ENCODE results near the gene NOL4. TPM values are rescaled to one million over a fixed set of nuclear protein-coding genes. Genes with fewer than 3 reads are reported as not detected.
"Not testable (repeated sequence)": the region's sequence is repeated elsewhere in the genome, so short reads cannot be mapped to it uniquely, and the experiment has no call there.

The NOL4 gene, protein sequence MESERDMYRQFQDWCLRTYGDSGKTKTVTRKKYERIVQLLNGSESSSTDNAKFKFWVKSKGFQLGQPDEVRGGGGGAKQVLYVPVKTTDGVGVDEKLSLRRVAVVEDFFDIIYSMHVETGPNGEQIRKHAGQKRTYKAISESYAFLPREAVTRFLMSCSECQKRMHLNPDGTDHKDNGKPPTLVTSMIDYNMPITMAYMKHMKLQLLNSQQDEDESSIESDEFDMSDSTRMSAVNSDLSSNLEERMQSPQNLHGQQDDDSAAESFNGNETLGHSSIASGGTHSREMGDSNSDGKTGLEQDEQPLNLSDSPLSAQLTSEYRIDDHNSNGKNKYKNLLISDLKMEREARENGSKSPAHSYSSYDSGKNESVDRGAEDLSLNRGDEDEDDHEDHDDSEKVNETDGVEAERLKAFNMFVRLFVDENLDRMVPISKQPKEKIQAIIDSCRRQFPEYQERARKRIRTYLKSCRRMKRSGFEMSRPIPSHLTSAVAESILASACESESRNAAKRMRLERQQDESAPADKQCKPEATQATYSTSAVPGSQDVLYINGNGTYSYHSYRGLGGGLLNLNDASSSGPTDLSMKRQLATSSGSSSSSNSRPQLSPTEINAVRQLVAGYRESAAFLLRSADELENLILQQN
- 0.25 and 0.52 TPM in 2 replicates for total RNA-seq

DNA sequence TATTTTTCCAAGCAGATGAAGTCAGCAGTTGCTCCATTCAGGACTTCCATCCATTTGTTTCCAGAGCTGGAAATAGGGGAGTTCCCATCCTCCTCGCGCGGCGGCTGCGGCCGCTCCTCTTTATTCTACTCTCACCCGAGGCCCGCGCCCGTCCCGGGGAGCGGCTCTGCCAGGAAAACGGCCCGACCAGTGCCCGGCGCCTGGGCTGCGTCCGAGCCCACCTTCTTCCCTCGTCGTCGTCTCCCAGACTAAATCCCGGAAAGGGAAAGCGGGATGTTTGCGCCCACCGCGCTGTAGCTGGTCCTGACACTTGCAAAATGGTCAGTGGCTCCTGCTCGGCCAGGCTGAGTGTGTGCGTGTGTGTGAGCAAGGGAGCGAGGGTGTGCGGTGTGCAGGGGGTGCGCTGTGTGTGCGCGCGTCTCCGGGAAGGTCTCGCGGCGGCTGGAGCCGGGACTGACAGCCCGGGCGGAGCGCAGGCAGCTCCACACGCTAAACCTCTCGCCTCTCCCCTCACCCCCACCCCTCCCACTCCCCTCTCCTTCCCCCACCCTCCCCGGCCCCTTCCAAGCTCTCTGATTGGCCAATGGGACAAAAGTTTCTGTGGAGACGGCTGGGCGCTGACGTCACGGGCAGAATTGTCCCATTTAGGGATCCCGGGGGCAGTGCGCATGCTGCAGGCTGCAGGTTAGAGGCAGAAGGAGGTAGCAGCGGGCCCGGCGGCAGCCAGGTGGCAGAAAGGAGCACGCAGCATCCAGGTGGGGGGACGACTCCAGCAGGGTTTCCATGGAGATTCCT is at the start of gene NOL4:
Gene NOL4, minus strand, starts transcription at position 491 of the 795 bp plus-strand sequence. CDS start 1,660 bp downstream, outside the sequence.
- peak; percentile 18 for DNase-seq (ENCODE audit: low read depth)

DNA sequence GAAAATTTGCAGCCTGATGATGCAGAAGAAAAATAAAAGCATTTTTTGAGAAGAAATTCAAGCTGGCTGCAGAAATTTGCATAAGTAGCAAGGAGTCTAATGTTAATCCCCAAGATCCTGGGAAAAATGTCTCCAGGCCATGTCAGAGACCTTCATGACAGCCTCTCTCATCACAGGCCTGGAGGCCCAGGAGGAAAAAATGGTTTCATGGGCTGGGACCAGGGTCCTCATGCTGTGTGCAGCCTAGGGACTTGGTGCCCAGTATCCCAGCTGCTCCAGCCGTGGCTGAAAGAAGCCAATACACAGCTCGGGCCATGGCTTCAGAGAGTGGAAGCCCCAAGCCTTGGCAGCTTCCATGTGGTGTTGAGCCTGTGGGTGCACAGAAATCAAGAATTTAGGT is 41.3 kb upstream of the NOL4 start:
- not testable (repeated sequence) for DNase-seq (ENCODE audit: low read depth)

DNA sequence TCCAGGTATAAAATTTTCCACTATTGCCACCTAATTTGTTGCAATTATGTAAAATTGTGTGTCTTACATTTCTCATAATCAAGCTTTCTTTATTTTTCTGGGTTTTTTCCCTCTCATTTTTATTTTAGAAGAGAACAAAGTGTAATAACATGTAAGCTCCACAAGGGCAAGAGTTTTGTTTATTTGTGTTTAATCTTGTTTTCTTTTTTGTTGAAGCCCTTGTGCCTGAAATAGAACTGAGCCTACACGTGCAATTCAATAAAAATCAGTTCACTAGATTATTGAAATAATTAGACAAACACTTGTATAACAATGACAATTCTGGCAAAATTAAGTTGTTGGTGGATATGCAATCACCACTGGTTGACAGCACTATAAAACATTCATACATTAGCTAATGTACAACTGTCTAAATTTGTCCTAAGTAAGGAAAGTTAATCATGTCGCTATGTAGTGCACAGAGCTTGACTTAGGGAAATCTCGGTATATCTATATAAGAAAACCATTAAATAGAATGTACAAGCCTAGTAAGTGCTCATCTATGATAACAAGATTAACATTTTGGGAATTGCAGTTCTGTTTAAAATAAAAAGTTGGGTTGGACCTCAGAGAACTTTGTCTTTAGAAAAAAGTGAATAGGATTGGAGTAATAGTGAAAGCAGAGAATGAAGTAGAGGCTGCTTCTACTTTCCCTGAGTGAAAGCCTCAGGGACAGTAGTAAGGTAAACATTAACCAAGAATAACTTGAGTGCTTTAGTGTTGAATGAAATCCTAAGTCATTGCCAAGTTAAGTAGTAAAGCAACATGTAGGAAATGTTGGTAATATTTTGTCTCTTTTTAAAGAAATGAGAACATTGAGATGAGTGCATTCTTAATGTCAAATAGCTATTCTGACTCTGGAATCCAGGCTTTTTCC is 37.4 kb upstream of the NOL4 start:
- DNase-seq (ENCODE audit: low read depth): peak; percentile 84

DNA sequence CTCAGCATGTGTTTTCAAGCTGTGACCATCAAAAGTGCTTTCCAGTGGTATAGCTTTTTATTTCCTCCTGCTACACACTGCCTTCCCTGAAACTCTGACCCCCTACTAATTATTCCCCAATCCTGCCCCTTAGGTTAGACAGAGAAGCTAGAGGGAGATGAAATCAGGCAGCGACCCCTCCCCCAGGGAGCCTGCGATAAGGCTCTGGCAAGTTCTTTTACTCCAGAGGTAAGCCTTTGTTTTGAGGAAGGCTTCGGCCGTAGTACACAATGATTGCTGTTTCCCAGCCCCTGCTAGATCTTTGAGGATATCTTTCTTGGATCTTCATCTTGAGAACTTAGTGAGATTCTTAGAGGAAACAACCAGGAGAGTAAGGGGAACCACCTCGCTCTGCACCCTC is 33.5 kb upstream of the NOL4 start:
- DNase-seq (ENCODE audit: low read depth): no peak

DNA sequence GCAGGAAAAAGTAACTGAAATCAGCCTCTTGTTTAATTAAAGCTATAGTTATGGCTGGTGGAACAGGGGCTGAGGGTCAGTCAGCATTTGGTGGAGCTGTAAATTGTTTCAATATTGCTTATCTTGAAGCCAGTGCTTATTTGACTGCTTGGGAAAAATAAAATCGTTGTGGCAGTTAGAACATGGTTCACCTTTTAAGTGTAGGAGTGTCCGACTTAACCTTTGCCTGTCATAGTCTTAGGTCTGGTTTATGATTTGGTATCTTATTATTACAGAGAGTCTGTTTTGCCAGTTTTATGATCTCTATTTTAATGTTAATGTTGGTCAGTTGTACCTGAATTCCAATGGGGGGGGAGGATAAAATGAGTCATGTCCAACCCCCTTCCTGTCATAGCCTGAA is 27.2 kb upstream of the NOL4 start:
- DNase-seq (ENCODE audit: low read depth): no peak

DNA sequence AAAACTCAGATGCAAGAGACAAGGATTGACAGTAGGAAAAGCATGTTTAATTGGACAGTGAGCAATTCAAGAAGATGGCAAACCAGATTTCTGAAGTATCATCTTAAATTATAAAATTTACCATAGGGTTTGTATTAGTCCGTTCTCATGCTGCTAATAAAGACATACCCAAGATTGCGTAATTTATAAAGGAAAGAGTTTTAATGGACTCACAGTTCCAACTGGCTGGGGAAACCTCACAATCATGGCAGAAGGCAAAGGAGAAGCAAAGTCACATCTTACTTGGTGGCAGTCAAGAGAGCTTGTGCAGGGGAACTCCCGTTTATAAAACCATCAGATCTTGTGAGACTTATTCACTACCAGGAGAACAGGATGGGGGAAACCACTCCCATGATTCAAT is 24.0 kb upstream of the NOL4 start:
- no peak for DNase-seq (ENCODE audit: low read depth)

DNA sequence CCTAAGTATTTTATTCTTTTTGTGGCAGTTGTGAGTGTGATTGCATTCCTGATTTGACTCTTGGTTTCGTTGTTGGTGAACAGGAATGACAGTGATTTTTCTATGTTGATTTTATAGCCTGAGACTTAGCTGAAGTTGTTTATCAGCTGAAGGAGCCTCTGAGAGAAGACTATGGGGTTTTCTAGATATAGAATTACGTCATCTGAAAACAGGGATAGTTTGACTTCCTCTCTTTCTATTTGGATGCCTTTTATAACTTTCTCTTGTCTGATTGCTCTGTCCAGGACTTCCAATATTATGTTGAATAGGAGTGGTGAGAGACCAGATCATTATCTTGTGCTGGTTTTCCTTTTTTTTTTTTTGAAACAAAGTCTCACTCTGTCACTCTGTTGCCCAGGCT is 18.0 kb upstream of the NOL4 start:
- no peak for DNase-seq (ENCODE audit: low read depth)

DNA sequence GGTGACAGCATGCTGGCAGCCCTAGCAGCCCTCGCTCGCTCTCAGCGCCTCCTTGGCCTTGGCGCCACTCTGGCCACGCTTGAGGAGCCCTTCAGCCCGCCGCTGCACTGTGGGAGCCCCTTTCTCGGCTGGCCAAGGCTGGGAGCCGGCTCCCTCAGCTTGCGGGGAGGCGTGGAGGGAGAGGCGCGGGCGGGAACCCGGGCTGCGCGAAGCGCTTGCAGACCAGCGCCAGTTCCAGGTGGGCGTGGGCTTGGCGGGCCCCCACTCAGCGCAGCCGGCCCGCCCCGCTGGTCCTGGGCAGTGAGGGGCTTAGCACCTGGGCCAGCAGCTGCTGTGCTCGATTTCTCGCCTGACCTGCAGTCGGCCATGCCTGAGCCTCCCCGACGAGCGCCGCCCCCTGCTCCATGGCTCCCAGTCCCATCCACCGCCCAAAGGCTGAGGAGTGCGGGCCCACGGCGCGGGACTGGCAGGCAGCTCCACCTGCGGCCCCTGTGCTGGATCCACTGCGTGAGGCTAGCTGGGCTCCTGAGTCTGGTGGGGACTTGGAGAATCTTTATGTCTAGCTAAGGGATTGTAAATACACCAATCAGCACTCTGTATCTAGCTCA is 9.2 kb upstream of the NOL4 start:
- not testable (repeated sequence) for DNase-seq (ENCODE audit: low read depth)

DNA sequence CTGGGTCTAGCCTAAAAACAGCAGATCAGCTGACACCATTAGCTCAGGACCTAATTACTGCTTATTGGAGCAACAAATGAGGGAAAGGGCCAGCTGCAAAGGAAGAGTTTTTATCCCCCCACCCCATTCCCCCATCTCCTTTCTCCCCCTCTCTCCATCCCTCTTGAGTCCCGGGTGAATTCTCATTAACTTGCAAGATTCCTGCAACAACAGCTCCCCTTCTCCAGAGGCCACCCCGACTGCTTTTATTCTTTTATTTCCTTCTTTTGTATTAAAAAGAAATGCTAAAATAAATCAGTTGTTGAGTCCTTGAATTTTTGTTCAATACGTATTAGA is 473 bp upstream of the NOL4 start:
- DNase-seq (ENCODE audit: low read depth): no peak

DNA sequence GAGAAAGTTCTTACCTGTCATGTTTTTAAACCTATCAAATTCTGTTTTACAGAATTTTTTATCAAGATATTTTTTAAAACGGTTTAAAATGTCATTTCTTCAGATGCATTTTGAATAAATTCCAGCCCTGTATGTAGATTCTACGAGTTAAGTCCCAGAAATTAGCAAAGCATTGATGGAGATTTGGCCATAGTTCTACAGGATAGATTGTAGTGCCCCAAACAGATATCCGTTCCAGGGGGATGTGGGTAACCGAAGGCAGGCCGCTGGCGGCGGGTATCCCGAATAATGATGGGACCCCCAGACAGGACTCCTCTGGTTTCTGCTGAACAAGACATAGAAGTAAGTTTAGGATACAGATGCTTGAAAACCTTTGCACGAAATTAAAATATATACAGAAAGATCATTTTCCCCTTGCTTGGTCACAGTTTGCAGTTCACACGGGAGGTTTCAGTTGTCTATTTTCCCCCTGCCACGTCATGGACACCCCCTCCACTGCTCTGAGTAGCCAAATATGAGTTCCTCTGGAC is 755 bp downstream of the NOL4 start:
- no peak for DNase-seq (ENCODE audit: low read depth)

DNA sequence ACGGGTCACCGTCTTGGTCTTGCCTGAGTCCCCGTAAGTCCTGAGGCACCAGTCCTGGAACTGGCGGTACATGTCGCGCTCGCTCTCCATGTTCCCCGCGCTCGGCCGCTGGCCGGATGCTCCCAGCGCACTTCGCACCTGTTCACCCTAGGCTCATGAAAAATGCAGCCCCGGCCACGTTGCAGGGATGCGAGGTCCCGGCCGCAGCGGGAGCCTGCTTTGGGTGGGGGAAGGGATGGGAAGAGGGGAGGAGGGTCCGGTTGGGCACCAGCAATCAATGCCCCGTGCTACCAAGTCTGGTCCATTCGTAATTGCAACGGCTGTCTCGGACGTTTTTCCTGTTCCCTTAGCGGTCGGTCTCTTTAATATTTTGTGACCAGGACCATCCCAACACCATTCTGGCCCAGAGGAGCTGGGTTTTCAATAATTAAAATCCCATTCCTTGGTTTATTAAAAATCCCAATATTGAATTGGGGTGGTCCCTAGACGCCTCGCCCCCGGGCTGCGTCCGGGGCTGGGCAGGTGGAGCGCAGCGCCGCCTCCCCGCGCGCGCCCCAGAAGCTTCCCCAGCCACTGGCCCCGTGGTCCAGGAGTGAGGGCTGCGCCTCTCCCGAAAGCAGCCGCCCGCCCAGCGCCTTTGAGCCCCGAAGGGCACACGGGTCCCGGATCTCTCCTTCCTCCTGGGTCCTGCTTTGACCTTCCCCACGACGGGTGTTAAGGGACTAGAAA is 1.4 kb downstream of the NOL4 start:
- DNase-seq (ENCODE audit: low read depth): no peak

DNA sequence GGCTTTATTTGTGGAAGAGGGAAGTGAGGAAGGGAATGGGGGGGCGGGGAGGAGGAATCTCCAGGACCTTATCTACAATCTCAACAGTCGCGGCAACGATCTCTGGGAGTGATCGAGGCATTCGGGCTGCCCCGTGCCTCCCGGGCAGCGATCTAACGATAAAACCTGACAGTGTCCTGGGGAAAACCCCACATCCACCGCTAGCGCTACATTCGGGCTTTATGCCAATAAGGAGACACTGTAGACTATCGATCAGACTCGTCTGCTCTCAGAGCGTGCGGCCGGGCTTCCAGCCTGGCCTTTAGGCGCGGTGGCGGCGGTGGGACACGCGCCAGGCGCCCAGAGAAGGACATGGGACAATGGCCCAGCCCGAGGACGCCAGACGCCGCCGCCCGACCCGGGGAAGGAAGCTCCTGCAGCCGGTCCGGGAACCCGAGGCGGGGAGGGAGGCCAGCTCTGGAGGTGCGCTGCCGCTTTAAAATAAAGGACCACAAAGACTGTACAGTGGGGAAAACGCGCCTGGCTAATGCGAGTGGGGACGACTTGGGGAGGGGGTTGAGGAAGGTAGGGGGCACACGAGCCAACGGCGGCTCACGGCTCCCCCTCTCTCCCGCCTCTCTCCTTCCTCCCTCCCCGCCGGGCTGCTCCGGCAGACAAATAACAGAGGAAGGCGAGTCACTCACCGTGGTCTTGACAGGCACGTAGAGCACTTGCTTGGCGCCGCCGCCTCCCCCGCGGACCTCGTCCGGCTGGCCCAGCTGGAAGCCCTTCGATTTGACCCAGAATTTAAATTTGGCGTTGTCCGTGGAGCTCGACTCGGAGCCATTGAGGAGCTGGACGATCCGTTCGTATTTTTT is 2.2 kb downstream of the NOL4 start:
- no peak for DNase-seq (ENCODE audit: low read depth)

DNA sequence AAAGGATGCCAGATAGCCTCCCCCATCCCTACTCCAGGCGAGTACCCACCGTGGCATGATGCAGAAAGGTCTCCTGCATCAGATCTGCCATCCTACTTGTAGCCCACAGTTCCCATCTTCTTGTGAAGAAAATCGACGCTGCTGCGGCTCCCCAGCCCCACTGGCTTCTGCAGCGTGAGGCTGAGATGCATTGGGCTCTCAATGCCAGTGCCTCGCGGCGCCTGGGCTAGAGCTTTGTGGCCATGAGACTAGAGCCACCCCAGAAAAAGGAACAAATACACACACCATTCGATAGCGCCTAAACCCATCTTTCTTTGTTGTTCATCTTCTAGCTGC is 2.8 kb downstream of the NOL4 start:
- no peak for DNase-seq (ENCODE audit: low read depth)

DNA sequence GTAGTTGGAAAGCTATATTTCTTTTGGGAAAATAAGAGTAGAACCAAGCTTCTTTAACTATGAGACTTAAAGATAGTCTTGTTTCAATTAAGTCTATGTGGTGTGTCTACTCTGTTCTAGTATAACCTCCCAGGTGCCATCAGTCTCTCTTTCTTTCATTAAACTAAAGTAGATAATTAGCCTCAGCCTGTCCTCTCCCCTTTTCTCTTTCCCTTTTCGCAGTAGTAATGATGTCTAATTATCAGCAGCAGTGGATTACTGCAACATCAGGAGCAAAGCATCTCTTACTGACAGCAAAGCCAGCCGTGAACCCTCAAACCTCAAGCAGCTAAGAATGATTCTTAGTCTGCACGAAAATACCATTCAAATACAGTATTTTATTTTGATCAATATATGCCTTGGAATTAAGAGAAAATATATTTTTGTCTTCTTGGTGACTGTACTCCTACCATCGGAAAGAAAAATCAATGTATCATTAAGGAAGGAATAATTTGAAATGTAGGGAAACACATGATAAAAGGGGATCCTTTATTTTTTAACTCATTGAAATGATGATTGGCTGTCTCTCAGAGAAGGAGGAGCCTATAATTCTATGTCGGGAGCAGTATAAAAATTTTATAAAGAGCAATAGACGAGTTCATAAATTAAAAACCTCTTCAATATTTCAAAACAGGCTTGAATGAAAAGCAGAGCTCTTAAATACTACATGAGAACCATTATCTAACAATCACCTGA is 4.5 kb downstream of the NOL4 start:
- DNase-seq (ENCODE audit: low read depth): no peak

DNA sequence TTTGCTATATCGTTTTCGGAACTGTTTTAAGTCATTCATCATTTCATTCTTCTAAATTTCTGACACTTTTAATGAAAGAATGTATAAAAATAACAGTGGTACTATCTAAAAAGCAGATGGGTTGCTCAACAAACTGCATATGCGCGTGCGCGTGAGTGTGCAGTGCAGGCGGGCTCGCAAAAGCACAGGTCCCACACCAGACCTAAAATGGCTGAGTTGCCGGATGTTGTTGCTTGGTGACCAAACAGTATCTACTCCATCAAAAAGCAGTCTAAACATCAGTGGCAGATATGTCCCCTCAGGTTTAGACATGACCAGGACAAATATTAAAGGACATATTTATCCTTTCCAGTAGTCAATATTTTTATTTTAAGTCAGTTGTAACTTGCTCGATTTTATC is 5.1 kb downstream of the NOL4 start:
- no peak for DNase-seq (ENCODE audit: low read depth)

DNA sequence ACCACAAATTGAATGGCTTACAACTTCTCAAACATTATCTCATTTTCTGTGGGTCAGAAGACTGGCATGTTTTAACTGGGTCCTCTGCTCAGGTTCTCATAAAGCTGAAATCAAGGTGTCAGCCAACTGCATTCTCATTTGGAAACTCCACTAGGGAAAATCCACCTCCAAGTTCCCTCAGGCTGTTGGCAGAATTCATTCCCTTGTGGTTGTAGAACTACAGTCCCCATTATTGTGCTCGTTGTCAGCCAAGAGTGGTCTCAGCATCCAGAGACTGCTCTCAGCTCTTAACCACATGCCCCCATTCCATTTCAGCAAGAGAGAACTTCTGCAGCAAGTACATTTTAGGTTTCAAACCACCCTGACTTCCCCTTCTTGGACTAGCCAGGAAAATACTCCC is 12.2 kb downstream of the NOL4 start:
- no peak for DNase-seq (ENCODE audit: low read depth)

DNA sequence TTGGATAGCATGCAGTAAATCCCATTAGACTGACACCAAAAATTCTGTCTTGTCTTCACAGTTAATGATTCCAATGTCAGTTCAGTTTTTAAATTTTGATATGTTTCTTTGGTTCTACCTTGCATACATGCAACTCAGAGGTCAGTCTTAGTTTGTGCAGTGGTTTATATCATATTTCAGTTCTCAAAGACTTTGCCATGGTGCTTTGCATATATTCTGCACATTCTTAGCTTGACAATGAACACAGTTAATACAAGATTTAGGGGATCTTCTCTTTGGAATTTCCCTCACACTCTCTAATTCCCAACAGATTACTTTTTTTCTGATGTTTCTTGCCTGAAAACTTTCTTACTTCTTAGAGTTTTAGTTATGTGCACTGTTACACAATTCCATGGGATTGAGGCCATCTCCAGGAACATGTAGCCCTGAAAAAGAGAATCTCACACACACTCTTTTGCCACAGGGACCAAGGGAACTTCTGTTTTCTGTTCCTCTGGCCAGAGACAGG is 17.3 kb downstream of the NOL4 start:
- DNase-seq (ENCODE audit: low read depth): no peak

DNA sequence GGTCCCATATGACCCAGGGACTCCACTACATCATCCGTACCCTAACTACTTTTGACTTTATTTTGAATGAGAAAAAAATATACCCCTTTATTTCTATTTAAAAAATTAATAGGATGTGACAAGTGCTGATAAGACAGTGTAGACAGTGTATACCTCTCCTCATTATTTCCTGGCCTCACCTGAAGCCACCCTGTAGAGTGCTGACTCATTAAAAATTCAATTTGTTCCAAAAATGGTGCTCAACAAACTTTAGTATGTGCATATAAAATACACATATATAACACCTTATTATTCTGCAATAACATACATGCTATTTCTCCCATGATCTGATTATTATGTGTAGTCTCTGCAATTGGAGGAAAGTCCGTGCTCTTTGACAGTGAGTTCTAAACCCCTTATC is 20.8 kb downstream of the NOL4 start:
- no peak for DNase-seq (ENCODE audit: low read depth)

DNA sequence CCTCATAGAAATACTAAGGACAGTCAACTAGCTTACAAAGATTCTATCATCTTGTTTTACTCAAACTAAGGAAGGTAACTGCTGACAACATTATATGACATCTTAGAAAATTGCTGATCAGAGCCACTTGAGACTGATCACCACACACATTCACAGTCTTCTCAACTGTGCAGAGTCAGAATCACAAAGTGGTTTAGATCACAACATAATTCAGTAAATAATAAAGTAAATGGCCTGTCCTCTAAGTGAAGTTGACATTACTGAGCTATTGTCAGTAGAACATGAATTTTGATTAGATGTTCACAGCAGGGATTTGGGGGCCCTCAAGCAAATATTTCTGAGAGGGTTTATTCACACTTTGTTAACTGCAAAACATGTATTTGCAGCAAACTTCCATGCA is 28.5 kb downstream of the NOL4 start:
- no peak for DNase-seq (ENCODE audit: low read depth)
